Keratinocyte (primary cell): ENCODE results near the gene ZNF407.

Experiments used
- EZH2 ChIP-seq: IDR thresholded peaks from one replicate; pipeline ENCODE4 v1.6.1; 2012; ENCODE audit warnings: inconsistent platforms, mild to moderate bottlenecking, low read length, moderate library complexity
- TF ChIP-seq, protein P1 (sequence below), 3 experiments: IDR thresholded peaks in 1 of 3; conservative IDR thresholded peaks in 1 of 3; optimal IDR thresholded peaks in 1 of 3; 2 replicates in 2 of 3; 3 replicates in 1 of 3; pipeline versions ENCODE3 to v1.5.1; 2011; ENCODE audit warnings: low read length in 3 of 3, mild to moderate bottlenecking in 3 of 3, moderate library complexity in 2 of 3, control low read depth in 1 of 3, inconsistent platforms in 1 of 3; ENCODE audit not compliant: insufficient read depth in 2 of 3; ENCODE audit errors: extremely low read depth in 1 of 3

DNA sequence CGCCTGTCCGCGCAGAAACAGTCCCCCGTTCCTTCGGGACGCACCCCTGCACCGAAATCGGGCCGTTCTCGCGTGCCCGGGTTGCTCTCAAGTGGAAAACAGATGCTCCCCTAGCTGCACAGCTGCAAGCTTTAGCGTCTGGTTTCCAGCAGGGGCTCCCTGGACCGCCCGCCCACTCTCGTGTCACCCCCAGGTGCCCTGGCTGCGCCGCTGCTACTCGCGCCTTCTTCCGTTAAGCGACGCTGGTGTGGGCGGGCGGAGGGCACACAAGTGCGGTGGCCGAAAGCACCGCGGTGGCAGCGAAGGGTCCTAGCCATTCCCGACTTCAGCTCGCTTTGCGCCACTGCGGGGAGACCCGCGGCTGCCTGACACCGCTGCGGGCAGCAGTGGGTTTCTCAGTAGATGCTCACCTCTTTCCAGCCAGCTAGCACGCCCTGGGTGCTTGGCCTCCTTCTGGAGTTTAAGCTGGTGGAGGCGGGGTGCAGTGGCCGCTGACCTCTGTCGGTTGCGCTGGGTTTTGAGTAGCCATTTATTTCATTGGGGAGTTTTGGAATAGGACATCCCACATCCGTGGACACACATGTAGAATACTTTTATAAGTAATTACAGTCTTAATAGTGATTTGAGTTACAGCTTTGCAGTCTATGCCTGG lies 806 bp downstream of the ZNF407 start:
- TF ChIP-seq, protein P1, sequence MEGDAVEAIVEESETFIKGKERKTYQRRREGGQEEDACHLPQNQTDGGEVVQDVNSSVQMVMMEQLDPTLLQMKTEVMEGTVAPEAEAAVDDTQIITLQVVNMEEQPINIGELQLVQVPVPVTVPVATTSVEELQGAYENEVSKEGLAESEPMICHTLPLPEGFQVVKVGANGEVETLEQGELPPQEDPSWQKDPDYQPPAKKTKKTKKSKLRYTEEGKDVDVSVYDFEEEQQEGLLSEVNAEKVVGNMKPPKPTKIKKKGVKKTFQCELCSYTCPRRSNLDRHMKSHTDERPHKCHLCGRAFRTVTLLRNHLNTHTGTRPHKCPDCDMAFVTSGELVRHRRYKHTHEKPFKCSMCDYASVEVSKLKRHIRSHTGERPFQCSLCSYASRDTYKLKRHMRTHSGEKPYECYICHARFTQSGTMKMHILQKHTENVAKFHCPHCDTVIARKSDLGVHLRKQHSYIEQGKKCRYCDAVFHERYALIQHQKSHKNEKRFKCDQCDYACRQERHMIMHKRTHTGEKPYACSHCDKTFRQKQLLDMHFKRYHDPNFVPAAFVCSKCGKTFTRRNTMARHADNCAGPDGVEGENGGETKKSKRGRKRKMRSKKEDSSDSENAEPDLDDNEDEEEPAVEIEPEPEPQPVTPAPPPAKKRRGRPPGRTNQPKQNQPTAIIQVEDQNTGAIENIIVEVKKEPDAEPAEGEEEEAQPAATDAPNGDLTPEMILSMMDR (optimal IDR thresholded peaks at IDR 0.05 in 1 of 3, IDR thresholded peaks at IDR 0.05 in 1 of 3, conservative IDR thresholded peaks at IDR 0.05 in 1 of 3; ENCODE audit: extremely low read depth in 1 of 3, insufficient read depth in 2 of 3, low read length in 3 of 3), result peak in 1 of 3 experiments; percentile 3
- TF ChIP-seq EZH2, result no peak
